Bronchial epithelial cell (primary cell): ENCODE measurements around the gene CD44. TPM values are rescaled to one million over a fixed set of nuclear protein-coding genes. Genes with fewer than 3 reads are reported as not detected.

Experiments
- DNase-seq: peaks from one replicate; pipeline ENCODE4 v3.0.0-alpha.2; 2010; ENCODE audit warnings: low read depth
- FAIRE-seq: peaks from 2 replicates; lab custom pipeline; 2011; peaks lifted over from hg19 to GRCh38; lab: Jason Lieb, UNC
- H3K27me3 ChIP-seq: 2 replicates; pipeline ENCODE4 v1.5.1; 2011; ENCODE audit warnings: low read length; ENCODE audit not compliant: control insufficient read depth, insufficient read depth
- H3K36me3 ChIP-seq: 2 replicates; pipeline ENCODE4 v1.5.1; 2011; ENCODE audit warnings: low read length; ENCODE audit not compliant: control insufficient read depth, insufficient read depth
- H3K4me3 ChIP-seq: 2 replicates; pipeline ENCODE4 v1.5.1; 2011; ENCODE audit warnings: mild to moderate bottlenecking, low read depth, low read length, control low read depth
- CTCF ChIP-seq: IDR thresholded peaks from 2 replicates; pipeline ENCODE4 v1.5.1; 2011; ENCODE audit warnings: mild to moderate bottlenecking, moderate library complexity, low read length, control low read depth, inconsistent platforms; ENCODE audit not compliant: insufficient read depth, severe bottlenecking
- total RNA-seq: library from RNA; depleted of rRNA; stranded (reverse); fragments of >200 nt; gene quantifications from 2 replicates; pipeline ENCODE4 v1.2.1, GENCODE V29; 2014

Gene CD44
- total RNA-seq, 1 donor from 2014 or later = 254 TPM

- DNase-seq (no peak), FAIRE-seq (no peak)
- Histone ChIP-seq H3K27me3 (no peaks in the 10 kb centered on the region), H3K36me3 (peaks cover 9% of the 10 kb centered on the region), H3K4me3 (no peak overlapping the region)
- no peak for TF ChIP-seq CTCF
Observed at GRCh38 chr11:35233518-35233917, 94.5 kb downstream of the CD44 start.

GRCh38 chr11:35234460-35235156, 95.6 kb downstream of the CD44 start:
- no peak for FAIRE-seq
- peaks cover 2% of the 10 kb centered on the region for H3K36me3 ChIP-seq
- no peaks in the 10 kb centered on the region for H3K27me3 ChIP-seq
- no peak for TF ChIP-seq CTCF
- DNase-seq = no peak
- no peak overlapping the region for H3K4me3 ChIP-seq

GRCh38 chr11:35235157-35235468, 96.1 kb downstream of the CD44 start:
- DNase-seq (no peak), FAIRE-seq (no peak)
- no peak for TF ChIP-seq CTCF
- no peaks in the 10 kb centered on the region for H3K27me3 ChIP-seq
- H3K36me3 ChIP-seq = peaks cover 2% of the 10 kb centered on the region
- H3K4me3 ChIP-seq = no peak overlapping the region

- no peak for TF ChIP-seq CTCF
Observed at GRCh38 chr11:35235498-35235897, 96.5 kb downstream of the CD44 start.

GRCh38 chr11:35235936-35236666, 97.1 kb downstream of the CD44 start:
- DNase-seq (peak; percentile 91), FAIRE-seq (no peak)
- Histone ChIP-seq H3K27me3 (no peaks in the 10 kb centered on the region), H3K4me3 (no peak overlapping the region), H3K36me3 (no peaks in the 10 kb centered on the region)
- TF ChIP-seq CTCF = no peak

More at GRCh38 chr11:35235498-35235897, 96.5 kb downstream of the CD44 start:
- no peak for DNase-seq
- FAIRE-seq = no peak
- H3K4me3 ChIP-seq = no peak overlapping the region
- no peaks in the 10 kb centered on the region for H3K27me3 ChIP-seq
- H3K36me3 ChIP-seq = peaks cover under 1% of the 10 kb centered on the region
